Naive B cell (primary cell): Measurements from ENCODE around the gene CYTH1. TPM values are rescaled to one million over a fixed set of nuclear protein-coding genes. Genes with fewer than 3 reads are reported as not detected.

Experiments
- ATAC-seq, 2 donors: fragments of 150-1000 bp; cut with Tn5 transposase; 2 replicates each; pipeline ENCODE4 v1.10.0; 2021; ENCODE audit warnings: low read depth in 2 of 2, mild to moderate bottlenecking in 2 of 2, moderate library complexity in 2 of 2
- DNase-seq: peaks from one replicate; pipeline ENCODE4 v3.0.0; 2022
- H3K27ac Mint-ChIP-seq, 6 donors: one replicate each; pipeline ENCODE4 v1.8.0; 2020 to 2022; ENCODE audit warnings: mild to moderate bottlenecking in 6 of 6, mixed read lengths in 6 of 6, moderate library complexity in 5 of 6, inconsistent platforms in 2 of 6
- H3K27me3 Mint-ChIP-seq, 3 donors: one replicate each; pipeline ENCODE4 v1.8.0; 2021 to 2022; ENCODE audit warnings: mixed read lengths in 3 of 3, mild to moderate bottlenecking in 1 of 3
- H3K36me3 Mint-ChIP-seq, 2 donors: one replicate each; pipeline ENCODE4 v1.8.0; 2020 to 2022; ENCODE audit warnings: mixed read lengths in 2 of 2, inconsistent platforms in 1 of 2, mild to moderate bottlenecking in 1 of 2
- H3K4me1 Mint-ChIP-seq, 3 donors: one replicate each; pipeline ENCODE4 v1.8.0; 2020 to 2022; ENCODE audit warnings: mixed read lengths in 3 of 3, inconsistent platforms in 1 of 3, mild to moderate bottlenecking in 1 of 3, moderate library complexity in 1 of 3
- H3K4me3 Mint-ChIP-seq, 8 donors: one replicate each; pipeline ENCODE4 v1.8.0; 2020 to 2022; ENCODE audit warnings: mild to moderate bottlenecking in 8 of 8, mixed read lengths in 8 of 8, moderate library complexity in 8 of 8, inconsistent platforms in 2 of 8
- H3K9me3 Mint-ChIP-seq, 7 donors: one replicate each; pipeline ENCODE4 v1.8.0; 2020 to 2022; ENCODE audit warnings: mixed read lengths in 7 of 7, mild to moderate bottlenecking in 5 of 7, inconsistent platforms in 2 of 7, moderate library complexity in 1 of 7
- polyA plus RNA-seq, 6 donors: library from polyadenylated mRNA; unstranded; fragments of 300-500 nt; fragmentation: Illumina TruSeq; gene quantifications; one replicate each; pipeline ENCODE4 v1.2.3, GENCODE V29; 2021; ENCODE audit warnings: low read depth in 6 of 6

CYTH1 gene
- polyA plus RNA-seq, 6 donors from 2014 or later, result 165 to 235 (median 190) TPM

DNA sequence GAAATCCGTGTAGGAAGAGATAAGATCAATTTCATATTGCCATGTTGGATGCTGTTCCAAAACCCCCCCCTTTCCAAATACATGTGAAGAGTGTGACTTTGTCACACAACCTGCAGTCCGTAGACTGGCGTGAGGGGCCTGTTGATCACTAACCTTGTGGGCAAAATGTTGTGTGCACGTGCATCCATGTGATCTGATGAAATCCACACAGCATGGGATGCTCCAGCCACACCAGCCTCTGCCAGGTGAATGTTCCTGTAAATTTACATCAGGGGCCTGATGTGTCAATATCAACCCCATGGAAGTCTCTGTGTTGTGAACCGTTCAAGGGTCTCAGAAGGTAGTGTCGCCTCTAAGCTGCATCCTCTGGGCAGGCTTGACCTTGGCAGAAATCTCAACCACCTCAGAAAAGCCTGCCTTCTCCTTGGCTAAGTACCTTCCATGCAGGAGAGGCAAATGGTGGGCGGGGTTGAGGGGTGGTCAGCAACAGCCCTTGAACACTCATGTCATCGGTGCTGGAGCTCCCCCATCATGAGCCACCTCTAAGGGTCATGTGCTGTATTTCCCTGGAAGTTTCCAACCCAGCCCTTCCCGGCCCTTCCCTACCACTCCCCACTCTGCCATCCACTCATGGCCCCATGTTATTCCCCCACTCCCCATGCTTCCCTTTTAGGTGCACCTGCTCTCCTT, 126.7 kb downstream of the CYTH1 start:
- Mint-ChIP-seq H3K27me3 (peaks cover 0 to 8% (median 0%) of the 10 kb centered on the region in 3 donors), H3K27ac (peak overlapping the region in 1 of 6 donors; percentile 76), H3K9me3 (peaks cover 0 to 1% (median 0%) of the 10 kb centered on the region in 7 donors), H3K36me3 (peaks cover 0 to 3% of the 10 kb centered on the region in 2 donors), H3K4me1 (no peaks in the 10 kb centered on the region), H3K4me3 (peak overlapping the region in 2 of 8 donors; percentile 52 to 64)
- ATAC-seq, result no peak
- no peak for DNase-seq

DNA sequence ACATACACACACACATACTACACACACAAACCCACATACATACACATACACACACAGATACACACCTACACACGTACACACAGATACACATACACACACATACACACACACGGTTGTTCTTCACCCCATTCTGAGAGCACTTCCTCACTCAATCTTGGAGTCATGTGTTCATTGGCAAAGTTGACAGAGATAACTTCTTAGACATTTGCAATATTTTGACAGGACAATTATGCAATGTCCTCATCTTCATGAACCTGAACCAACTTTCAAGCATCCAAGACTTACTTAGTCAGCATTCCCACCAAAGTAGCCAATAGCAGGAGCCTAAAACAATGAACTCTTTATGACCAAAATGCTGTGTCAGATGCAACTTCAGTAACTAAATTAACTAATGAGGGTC, 127.7 kb downstream of the CYTH1 start:
- Mint-ChIP-seq H3K27ac (peak overlapping the region in 1 of 6 donors; percentile 5), H3K36me3 (no peaks in the 10 kb centered on the region), H3K4me1 (no peaks in the 10 kb centered on the region), H3K4me3 (no peak overlapping the region), H3K27me3 (peaks cover 5 to 10% (median 5%) of the 10 kb centered on the region in 3 donors), H3K9me3 (peaks cover 0 to 5% (median 0%) of the 10 kb centered on the region in 7 donors)
- no peak for ATAC-seq
- DNase-seq, result no peak

DNA sequence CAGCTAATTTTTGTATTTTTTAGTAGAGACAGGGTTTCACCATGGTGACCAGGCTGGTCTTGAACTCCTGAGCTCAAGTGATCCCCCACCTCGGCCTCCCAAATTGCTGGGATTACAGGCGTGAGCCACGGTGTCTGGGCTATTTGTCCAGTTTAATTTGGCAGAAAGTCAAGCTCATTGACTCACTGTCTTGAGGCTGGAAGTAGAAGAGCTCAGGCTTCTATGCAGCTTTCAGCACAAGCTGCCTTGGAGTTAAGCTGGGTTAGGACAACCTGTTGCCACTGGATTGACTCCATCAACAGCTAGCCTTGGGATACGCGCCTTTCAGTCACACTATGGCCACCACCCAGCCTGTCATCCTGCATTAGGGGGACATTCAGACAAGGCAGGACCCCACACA, 128.7 kb downstream of the CYTH1 start:
- ATAC-seq (no peak), DNase-seq (no peak)
- H3K27ac Mint-ChIP-seq, result peak overlapping the region in 1 of 6 donors; percentile 63
- peaks cover 6 to 13% (median 7%) of the 10 kb centered on the region in 3 donors for H3K27me3 Mint-ChIP-seq
- H3K4me3 Mint-ChIP-seq, result no peak overlapping the region
- H3K4me1 Mint-ChIP-seq, result no peaks in the 10 kb centered on the region
- H3K9me3 Mint-ChIP-seq, result peaks cover 0 to 11% (median 4%) of the 10 kb centered on the region in 7 donors
- peaks cover 0 to 4% of the 10 kb centered on the region in 2 donors for H3K36me3 Mint-ChIP-seq

DNA sequence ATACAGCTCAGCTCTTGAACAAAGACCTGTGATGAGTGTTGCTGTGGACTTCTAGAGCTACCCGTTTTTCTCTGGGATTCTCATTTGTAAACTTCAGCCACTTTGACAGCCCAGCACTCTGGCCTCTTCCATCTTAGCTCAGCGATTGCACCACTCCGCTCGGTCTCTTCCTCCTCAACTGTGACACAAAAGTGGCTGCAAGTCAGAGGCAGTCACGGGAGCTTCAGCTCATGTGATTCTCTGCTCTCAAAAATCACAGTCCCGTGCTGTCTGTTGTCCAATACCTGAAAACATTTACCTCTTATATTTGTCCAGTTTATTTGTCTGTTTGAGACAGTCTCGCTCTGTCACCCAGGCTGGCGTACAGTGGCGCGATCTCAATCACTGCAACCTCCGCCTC, 129.2 kb downstream of the CYTH1 start:
- Mint-ChIP-seq H3K4me3 (no peak overlapping the region), H3K4me1 (no peaks in the 10 kb centered on the region), H3K9me3 (peaks cover 0 to 14% (median 6%) of the 10 kb centered on the region in 7 donors), H3K36me3 (peaks cover 3 to 8% of the 10 kb centered on the region in 2 donors), H3K27ac (no peak overlapping the region), H3K27me3 (peaks cover 6 to 13% (median 12%) of the 10 kb centered on the region in 3 donors)
- DNase-seq, result no peak
- no peak for ATAC-seq

DNA sequence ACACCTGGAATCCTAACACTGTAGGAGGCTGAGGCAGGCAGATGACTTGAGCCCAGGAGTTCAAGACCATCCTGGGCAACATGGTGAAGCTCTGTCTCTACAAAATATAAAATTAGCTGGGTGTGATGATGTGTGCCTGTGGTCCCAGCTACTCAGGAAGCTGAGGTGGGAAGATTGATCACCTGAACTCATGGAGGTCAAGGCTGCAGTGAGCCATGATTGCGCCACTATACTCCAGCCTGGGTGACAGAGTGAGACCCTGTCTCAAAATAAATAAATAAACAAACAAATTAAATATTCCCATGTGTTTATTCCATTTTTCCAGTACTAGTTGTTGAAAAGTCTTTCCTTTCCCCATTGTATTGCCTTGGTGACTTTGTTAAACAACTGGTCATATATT, 130.0 kb downstream of the CYTH1 start:
- peaks cover 10 to 16% (median 13%) of the 10 kb centered on the region in 3 donors for H3K27me3 Mint-ChIP-seq
- H3K9me3 Mint-ChIP-seq, result peaks cover 0 to 18% (median 7%) of the 10 kb centered on the region in 7 donors
- H3K27ac Mint-ChIP-seq, result peak overlapping the region in 2 of 6 donors; percentile 2 to 11
- H3K4me3 Mint-ChIP-seq, result no peak overlapping the region
- DNase-seq, result no peak
- no peak for ATAC-seq
- H3K4me1 Mint-ChIP-seq, result no peaks in the 10 kb centered on the region
- peaks cover 4 to 15% of the 10 kb centered on the region in 2 donors for H3K36me3 Mint-ChIP-seq

DNA sequence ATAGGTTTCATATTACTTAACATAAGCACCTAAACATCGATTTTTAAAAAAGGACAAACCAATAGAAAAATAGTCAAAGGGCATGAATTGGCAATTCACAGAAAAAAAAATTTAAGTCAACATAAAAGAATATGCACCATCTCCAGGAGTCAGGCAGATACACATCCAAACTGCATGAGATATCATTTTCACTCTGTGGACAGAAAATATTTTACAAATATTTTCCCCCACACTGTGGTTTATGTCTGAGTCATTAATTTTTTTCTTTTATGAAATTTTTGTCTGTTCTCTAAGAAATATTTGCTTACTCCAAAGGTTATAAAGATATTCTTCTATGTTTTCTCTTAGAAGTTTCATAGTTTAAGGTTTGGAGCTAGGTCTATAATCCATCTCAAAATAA, 130.5 kb downstream of the CYTH1 start:
- DNase-seq, result no peak
- H3K4me1 Mint-ChIP-seq, result peaks cover 0 to under 1% (median 0%) of the 10 kb centered on the region in 3 donors
- peaks cover 11 to 16% (median 13%) of the 10 kb centered on the region in 3 donors for H3K27me3 Mint-ChIP-seq

DNA sequence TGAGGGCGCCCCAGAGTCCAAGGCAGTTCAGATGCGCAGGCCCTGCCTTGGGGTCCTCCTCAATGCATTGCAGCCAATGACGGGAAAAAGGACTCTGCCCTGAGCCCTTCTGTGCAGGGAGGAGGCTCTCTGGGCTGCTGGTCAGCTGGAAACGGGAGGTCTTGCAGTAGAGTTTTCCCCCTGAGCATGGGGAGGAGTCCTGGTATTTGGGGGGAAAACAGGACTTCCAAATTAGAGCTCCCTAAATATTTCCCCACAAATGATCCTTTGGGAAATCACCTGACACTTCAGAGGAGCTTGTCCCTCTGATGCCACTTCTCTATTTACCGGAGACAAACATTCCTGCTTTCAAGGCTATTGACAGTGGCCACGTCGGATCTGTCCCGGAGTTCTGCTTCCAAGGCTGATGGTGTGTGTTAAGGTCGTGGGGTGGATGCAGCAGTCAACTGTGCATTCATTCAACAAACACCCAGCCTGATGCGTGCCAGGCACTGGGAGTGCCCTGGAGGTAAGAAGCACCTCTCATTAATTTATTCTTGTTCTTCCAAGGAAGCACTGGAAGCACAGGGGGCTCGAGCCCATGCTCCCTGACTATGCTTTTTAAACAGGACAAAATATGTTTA, 131.9 kb downstream of the CYTH1 start:
- Mint-ChIP-seq H3K36me3 (peaks cover 4 to 15% of the 10 kb centered on the region in 2 donors), H3K4me1 (peaks cover 6 to 14% (median 9%) of the 10 kb centered on the region in 3 donors), H3K9me3 (peaks cover 0 to 18% (median 7%) of the 10 kb centered on the region in 7 donors), H3K4me3 (no peak overlapping the region), H3K27ac (no peak overlapping the region), H3K27me3 (peaks cover 11 to 16% (median 13%) of the 10 kb centered on the region in 3 donors)
- no peak for DNase-seq
- no peak for ATAC-seq

More for the DNA sequence above, 130.5 kb downstream of the CYTH1 start:
- no peak overlapping the region for H3K4me3 Mint-ChIP-seq
- peak overlapping the region in 1 of 6 donors; percentile 11 for H3K27ac Mint-ChIP-seq
- ATAC-seq, result no peak
- H3K36me3 Mint-ChIP-seq, result peaks cover 4 to 15% of the 10 kb centered on the region in 2 donors
- H3K9me3 Mint-ChIP-seq, result peaks cover 0 to 18% (median 7%) of the 10 kb centered on the region in 7 donors

DNA sequence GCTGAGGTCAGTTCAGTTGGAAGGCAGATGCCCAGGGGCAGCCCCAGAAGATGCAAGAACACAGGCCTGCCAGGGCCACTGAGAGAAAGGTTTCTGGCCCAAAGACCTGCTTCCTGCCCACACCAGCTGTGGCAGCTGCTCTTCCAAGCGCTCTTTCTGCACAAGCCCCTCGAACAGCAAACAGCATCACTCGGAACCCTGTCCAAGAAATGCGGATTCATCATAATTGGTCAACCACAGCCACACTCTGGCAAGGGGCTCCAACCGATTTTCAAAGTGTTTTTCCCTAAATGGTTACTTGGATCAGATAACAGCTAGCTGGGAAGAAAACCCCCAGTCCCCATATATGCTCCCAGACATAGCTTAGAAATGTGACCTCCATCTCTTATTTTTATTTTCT, 133.8 kb downstream of the CYTH1 start:
- peak overlapping the region in 2 of 6 donors; percentile 49 to 72 for H3K27ac Mint-ChIP-seq
- DNase-seq, result no peak

DNA sequence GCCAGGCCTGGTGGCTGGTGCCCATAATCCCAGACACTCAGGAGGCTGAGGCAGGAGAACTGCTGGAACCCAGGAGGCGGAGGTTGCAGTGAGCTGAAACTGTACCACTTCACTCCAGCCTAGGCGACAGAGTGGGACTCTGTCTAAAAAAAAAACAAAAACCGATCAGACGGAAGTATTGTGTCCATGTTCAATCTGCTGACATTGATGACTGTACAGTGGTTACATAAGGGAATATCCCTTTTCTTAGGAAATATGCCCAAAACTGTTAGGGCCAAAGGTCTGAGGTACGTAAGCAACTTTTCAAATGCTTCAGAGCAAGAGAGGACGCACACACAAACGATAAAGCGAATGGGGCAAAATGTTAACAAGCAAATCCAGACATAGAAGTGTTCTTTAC, 135.0 kb downstream of the CYTH1 start:
- Mint-ChIP-seq H3K4me1 (peaks cover 6 to 15% (median 9%) of the 10 kb centered on the region in 3 donors), H3K27ac (peak overlapping the region in 5 of 6 donors; percentile 24 to 95 (median 85)), H3K4me3 (no peak overlapping the region), H3K9me3 (peaks cover 0 to 18% (median 7%) of the 10 kb centered on the region in 7 donors), H3K36me3 (peaks cover 4 to 15% of the 10 kb centered on the region in 2 donors), H3K27me3 (peaks cover 5 to 16% (median 11%) of the 10 kb centered on the region in 3 donors)
- ATAC-seq (no peak), DNase-seq (no peak)

More for the DNA sequence above, 133.8 kb downstream of the CYTH1 start:
- peaks cover 4 to 15% of the 10 kb centered on the region in 2 donors for H3K36me3 Mint-ChIP-seq
- peaks cover 0 to 18% (median 7%) of the 10 kb centered on the region in 7 donors for H3K9me3 Mint-ChIP-seq
- no peak for ATAC-seq
- H3K4me3 Mint-ChIP-seq, result no peak overlapping the region
- peaks cover 6 to 15% (median 9%) of the 10 kb centered on the region in 3 donors for H3K4me1 Mint-ChIP-seq
- H3K27me3 Mint-ChIP-seq, result peaks cover 5 to 16% (median 11%) of the 10 kb centered on the region in 3 donors

DNA sequence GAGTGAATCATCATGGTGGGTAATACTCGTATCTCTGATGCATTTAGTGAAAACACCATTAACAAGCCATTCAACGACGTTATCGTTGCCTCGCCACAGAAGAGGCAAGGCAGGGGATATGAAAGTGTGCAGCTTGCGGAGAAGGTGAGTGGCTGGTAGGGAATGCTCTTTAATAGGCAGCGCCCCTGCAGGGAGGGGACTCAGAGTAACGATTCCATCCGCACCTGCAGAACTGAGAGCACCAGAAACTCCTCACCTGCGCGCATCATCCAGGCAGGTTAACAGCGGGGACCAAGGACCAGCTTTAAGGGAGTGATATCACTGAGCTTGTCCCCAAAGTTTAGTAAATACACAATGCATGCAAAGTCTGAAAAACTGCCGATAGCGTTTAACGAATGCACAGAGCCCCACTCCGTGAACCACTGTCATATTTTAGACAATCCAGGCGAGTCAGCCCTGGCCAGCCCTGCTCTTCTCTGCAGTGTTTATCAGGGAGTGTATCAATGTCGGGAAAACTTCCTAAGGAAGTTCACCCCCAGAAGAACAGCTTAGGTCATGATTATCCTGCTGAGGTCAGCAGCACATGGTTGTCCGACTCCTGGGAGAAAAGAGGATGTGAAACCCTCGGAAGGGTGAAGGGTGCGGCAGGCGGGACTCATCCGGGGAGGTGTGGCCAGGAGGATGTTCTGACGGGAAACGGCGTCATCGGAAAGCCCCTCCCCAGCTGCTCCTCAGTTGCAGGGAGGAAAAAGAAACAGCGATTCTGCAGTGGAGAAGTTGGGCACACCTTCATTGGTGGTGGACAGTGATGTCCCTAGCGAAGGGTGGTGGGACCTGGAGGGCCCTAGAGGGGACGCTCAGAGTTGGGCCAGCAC, 136.4 kb downstream of the CYTH1 start:
- H3K4me1 Mint-ChIP-seq, result peaks cover 6 to 15% (median 9%) of the 10 kb centered on the region in 3 donors
- peaks cover 4 to 15% of the 10 kb centered on the region in 2 donors for H3K36me3 Mint-ChIP-seq
- peak overlapping the region; percentile 62 to 83 (median 70) for H3K4me3 Mint-ChIP-seq
- DNase-seq (peak; percentile 74), ATAC-seq (peak; percentile 95 to 96)
- H3K27me3 Mint-ChIP-seq, result peaks cover 5 to 16% (median 11%) of the 10 kb centered on the region in 3 donors
- peak overlapping the region; percentile 94 to 96 (median 94) for H3K27ac Mint-ChIP-seq
- H3K9me3 Mint-ChIP-seq, result peaks cover 0 to 18% (median 7%) of the 10 kb centered on the region in 7 donors

DNA sequence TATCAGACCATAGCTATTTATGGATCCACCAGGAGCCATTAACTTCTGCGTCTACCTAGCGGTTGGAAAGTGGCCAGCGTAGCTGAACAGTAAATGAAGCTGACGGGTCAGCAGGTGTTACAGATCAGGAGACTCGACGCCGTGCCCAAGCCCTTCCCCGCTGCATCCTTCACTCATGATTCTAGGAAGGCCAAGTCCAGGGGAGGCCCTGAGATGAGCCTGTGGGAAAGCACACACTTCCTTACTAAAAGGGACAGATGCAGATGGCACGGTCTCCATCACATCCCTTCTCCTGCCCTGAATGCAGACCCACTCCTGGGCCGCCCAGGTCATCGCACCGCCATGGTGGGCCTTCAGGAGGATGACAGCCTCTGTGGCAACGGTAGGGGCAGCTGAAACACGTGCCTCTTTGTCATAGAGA, 137.1 kb downstream of the CYTH1 start:
- DNase-seq (no peak), ATAC-seq (no peak)
- Mint-ChIP-seq H3K27ac (peak overlapping the region in 3 of 6 donors; percentile 23 to 90 (median 78)), H3K27me3 (peaks cover 5 to 16% (median 11%) of the 10 kb centered on the region in 3 donors), H3K9me3 (peaks cover 0 to 18% (median 6%) of the 10 kb centered on the region in 7 donors), H3K4me1 (peaks cover 6 to 15% (median 9%) of the 10 kb centered on the region in 3 donors), H3K36me3 (peaks cover 4 to 15% of the 10 kb centered on the region in 2 donors), H3K4me3 (no peak overlapping the region)

DNA sequence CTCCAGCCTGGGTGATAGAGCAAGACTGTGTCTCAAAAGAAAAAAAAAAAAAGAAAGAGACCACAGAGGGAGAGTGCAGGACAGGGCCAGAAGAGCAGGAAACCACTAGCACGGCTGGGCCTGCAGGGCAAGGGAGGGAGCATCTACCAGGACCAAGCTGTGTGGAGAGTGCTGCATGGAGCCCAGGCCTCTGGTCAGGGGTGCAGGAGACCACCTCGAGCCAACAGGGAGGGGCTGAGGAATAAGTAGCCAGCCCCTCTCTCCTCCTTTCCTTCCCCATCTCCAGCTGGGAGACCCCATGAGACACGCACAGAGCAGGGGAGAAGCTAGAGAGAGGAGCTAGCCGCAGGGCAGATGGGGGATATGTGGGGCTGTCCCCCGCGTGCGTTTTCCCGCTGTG, 137.8 kb downstream of the CYTH1 start:
- peaks cover 0 to 12% (median 6%) of the 10 kb centered on the region in 7 donors for H3K9me3 Mint-ChIP-seq
- DNase-seq, result no peak
- peak overlapping the region in 5 of 6 donors; percentile 23 to 83 (median 76) for H3K27ac Mint-ChIP-seq
- peaks cover 2 to 10% (median 5%) of the 10 kb centered on the region in 3 donors for H3K27me3 Mint-ChIP-seq
- H3K4me3 Mint-ChIP-seq, result no peak overlapping the region
- peaks cover 4 to 15% of the 10 kb centered on the region in 2 donors for H3K36me3 Mint-ChIP-seq
- peaks cover 7 to 16% (median 11%) of the 10 kb centered on the region in 3 donors for H3K4me1 Mint-ChIP-seq
- ATAC-seq, result no peak
